Measurements from ENCODE around the gene CLCN5.
"Not testable (repeated sequence)": the region's sequence is repeated elsewhere in the genome, so short reads cannot be mapped to it uniquely, and the experiment has no call there.

CLCN5 gene

GRCh38 chrX:49995795-49996455 is 73.5 kb downstream of the CLCN5 start:
- peak; percentile 9 for DNase-seq (ENCODE audit: low spot score)

DNA sequence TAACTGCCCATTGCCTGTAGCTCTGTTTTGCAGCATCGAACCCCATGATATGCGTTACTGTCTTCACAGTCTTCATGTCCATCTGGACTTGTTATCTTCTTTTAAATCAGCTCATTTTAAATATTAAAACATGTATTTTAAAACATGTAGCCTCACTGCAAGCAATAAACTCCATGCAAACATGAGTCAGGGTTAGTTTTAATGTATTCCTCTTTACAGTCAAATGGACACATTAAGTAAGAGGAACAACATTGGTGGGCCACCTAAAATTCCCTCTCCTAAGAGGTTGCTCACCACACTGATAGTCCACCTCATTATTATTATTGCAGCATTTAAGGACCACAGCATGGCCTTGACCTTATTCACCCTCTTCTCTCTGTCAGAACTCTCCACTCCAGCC is 74.1 kb downstream of the CLCN5 start:
- no peak for DNase-seq (ENCODE audit: low spot score)

GRCh38 chrX:49999087-49999486 is 76.7 kb downstream of the CLCN5 start:
- no peak for DNase-seq (ENCODE audit: low spot score)

DNA sequence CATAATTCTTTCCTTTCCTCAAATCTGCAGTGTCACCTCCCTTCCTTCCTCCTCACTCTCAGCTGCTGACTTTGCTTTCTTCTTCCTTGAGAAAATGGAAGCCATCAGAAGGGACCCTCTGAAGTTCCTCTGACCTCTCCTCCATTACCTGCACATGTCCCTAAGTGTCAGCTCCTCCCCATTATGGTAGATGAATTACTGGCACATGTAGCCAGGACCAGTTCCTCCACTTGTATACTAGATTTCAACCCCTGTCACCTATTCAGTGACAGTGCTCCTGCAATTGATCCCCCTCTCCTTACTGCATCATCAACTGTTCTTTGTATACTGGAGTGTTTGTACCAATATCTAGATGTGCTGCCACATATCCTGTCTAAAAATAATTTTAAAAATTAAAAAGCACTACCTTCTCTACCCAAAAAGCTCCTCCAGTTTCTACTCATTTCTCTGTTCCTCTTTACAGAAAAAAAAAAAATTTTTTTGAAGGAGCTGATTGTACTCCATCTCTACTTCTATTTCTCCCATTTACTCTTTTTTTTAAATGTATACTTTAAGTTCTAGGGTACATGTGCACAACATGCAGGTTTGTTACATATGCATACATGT is 78.6 kb downstream of the CLCN5 start:
- no peak for DNase-seq (ENCODE audit: low spot score)

- DNase-seq (ENCODE audit: low spot score): no peak
Observed at GRCh38 chrX:50002067-50002714, 79.8 kb downstream of the CLCN5 start.

- no peak for DNase-seq (ENCODE audit: low spot score)
Observed at GRCh38 chrX:50003467-50003866, 81.1 kb downstream of the CLCN5 start.

DNA sequence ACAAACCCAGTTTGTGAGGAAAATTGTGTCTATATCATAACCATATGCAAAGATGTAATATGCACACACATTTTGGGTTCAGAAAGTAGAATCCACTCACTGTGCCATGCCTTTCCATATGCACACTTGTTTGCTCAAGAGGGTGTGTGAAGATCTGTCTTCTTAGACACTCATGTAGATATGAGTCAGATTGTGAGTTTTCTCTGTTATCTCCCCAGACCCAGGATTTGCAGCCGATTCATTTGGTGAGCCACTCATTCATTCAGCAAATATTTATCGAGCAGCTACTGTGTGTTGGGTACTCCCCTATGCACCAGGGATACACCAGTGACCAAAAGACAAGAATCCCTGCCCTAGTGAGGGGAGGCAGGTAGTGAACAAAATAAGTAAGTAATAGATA is 81.5 kb downstream of the CLCN5 start:
- no peak for DNase-seq (ENCODE audit: low spot score)

- DNase-seq (ENCODE audit: low spot score): not testable (repeated sequence)
Observed at GRCh38 chrX:50025591-50025990, 103.2 kb downstream of the CLCN5 start.

GRCh38 chrX:50035126-50035525 is 112.7 kb downstream of the CLCN5 start:
- no peak for DNase-seq (ENCODE audit: low spot score)

DNA sequence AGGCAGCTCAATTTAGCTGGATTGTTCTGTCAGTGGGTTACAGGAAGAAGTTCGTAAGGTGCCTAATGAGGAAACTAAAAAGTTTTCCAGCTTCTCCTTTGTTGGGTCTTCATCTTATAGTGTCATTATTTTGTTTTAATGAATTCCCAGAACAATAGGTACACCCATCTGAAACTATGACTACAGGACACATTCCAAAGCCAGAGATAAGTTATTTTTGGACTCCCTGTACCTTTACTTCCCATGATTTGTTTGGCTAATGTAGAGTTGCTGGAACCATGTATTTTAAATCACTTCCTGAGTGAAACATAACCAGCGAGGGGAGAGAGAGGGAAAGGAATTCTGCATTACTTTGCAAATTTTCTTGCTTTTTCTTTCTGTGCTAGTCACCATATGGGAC is 114.0 kb downstream of the CLCN5 start:
- no peak for DNase-seq (ENCODE audit: low spot score)

DNA sequence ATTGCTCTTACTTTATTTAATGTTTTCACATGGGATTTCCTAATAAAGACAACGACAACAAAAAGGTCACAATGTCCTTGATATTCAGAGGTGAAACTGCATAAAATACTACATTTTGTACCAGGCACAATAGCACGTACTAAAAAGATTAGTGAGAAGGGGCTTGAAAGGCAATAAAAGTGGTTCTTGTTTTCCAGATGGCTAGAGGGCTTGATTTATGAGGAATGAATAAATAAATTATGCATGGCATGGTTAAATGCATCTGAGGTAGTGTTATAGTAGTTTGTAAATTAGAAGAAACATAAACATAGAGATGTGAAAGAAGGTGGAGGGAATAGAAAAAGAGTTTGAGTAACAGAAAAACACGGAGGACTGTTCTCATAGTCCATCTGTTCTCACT is 123.4 kb downstream of the CLCN5 start:
- no peak for DNase-seq (ENCODE audit: low spot score)

GRCh38 chrX:50049228-50049627 is 126.8 kb downstream of the CLCN5 start:
- no peak for DNase-seq (ENCODE audit: low spot score)

- no peak for DNase-seq (ENCODE audit: low spot score)
Observed at GRCh38 chrX:50054147-50054546, 131.8 kb downstream of the CLCN5 start.

DNA sequence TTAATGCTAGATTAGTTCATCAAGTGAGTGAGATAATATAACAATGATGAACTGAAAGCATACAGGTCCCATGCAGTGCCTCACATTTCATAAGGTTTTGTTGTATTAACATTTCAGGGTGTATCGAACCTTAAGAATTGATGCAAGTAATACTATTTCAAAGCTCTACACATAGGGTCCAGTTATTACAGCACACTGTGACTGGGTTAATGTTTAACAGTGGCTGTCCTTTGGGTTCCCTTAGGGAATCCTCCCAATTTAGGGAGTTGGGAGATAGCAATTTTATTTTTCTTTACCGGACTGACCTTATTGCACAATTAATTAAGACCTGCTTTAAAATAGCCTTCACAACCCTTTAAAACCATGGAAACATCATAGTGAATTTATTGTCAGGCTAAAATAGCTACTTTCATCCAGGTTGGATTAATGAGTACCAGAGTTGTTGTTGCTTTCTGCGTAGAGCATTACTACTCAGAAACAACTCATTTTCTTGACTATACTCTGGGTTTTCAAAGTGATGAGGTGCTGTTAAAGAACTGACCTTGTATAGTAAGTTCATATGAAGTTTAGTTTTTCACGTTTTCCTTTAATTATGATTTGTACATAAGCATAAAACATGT is 144.0 kb downstream of the CLCN5 start:
- peak; percentile 2 for DNase-seq (ENCODE audit: low spot score)

DNA sequence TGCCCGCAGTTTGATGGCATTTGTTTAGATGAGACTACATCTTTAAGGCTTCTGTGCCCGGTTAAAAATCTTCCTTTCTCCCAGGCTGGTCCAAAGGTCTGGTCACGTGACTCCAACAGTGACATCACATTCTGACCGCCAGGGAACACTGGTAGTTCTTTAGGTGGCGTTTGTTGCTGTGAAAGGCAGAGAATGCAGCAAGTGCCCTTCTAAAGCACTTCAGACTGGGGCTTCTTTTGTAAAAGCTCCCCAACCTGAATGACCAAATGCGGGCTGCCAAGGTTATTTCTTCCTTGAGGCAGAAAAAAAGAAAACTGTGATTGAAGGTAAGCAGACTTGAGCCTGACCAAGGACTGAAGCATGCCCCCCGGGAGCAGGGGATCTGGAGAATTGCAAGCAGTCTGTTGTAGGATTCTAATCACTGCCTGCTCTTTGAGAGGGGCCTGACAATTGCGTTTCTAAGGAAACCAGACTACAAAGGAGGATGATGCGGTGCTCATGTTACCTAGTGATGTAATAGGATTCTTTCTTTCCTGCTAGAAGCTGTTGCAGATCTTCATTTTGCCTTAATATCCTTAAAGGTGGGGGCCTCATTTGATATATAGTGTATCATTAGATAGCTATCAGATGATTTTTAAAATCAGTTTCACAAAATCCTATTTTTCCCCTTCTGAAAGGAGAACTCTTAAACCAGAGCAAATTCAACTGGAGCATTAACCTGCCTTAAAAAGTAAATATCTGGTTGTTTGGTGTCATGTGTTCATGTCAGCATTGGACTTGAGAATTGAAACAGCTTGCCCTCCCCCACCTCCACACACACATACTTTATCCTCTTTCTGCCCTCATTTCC is 145.3 kb downstream of the CLCN5 start:
- DNase-seq (ENCODE audit: low spot score): peak; percentile 43

- DNase-seq (ENCODE audit: low spot score): peak; percentile 23
Observed at GRCh38 chrX:50068285-50068563, 145.8 kb downstream of the CLCN5 start.

GRCh38 chrX:50068893-50069292 is 146.5 kb downstream of the CLCN5 start:
- DNase-seq (ENCODE audit: low spot score): no peak

GRCh38 chrX:50071494-50071893 is 149.1 kb downstream of the CLCN5 start:
- no peak for DNase-seq (ENCODE audit: low spot score)

- no peak for DNase-seq (ENCODE audit: low spot score)
Observed at GRCh38 chrX:50072110-50072509, 149.7 kb downstream of the CLCN5 start.

- no peak for DNase-seq (ENCODE audit: low spot score)
Observed at GRCh38 chrX:50073601-50074000, 151.2 kb downstream of the CLCN5 start.

DNA sequence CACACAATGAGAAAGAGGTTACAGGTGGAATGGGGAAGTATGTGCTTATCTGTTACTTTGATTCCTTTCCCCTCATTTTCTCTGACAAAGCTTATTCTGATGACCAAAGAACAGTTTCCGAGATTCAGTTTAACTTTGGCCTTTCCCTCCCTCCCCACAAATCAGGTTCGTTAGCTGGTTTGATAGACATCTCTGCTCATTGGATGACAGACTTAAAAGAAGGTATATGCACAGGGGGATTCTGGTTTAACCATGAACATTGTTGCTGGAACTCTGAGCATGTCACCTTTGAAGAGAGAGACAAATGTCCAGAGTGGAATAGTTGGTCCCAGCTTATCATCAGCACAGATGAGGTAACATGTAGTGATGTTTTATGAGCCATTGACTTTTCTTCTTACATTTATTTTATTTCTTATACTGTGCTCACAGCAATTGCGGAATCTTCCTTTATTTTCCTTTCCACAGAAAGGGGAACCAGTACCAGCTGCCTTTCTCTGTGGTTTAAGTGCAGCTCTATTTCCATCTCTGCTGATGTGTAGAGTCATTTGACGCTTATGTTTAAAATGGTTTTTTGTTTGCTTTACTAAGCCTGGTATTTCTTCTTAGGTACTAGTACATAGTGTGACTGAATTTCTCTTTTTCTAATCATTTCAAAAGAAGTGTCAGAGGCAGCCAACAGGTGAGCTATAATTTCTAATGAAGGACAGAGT is 153.4 kb downstream of the CLCN5 start:
- DNase-seq (ENCODE audit: low spot score): no peak

Measured in kidney tubule cell (primary cell).